Stomach (tissue), 9 donors: ENCODE measurements around the gene RETREG1. TPM values are rescaled to one million over a fixed set of nuclear protein-coding genes. Genes with fewer than 3 reads are reported as not detected.

ENCODE experiments used
- DNase-seq, 2 donors: peaks; one replicate each; pipeline versions ENCODE4 v3.0.0 to v3.0.0-alpha.2; 2013 to 2019
- H3K27ac ChIP-seq, 5 donors: fragments of 200-600 bp in 4 of 5; sonication (generic) in 4 of 5; one replicate each; pipeline ENCODE4 v1.5.1; 2013 to 2019; ENCODE audit warnings: mild to moderate bottlenecking in 1 of 5, moderate library complexity in 1 of 5
- H3K27me3 ChIP-seq, 3 donors: fragments of 200-600 bp; sonication (generic); one replicate each; pipeline ENCODE4 v1.5.1; 2017 to 2019; ENCODE audit warnings: mixed run types in 1 of 3
- H3K36me3 ChIP-seq, 4 donors: fragments of 200-600 bp; sonication (generic); 1 replicate in 3 of 4; 2 replicates in 1 of 4; pipeline ENCODE4 v1.5.1; 2016 to 2019
- H3K4me1 ChIP-seq, 4 donors: fragments of 200-600 bp; sonication (generic); one replicate each; pipeline ENCODE4 v1.5.1; 2016 to 2019
- H3K4me3 ChIP-seq, 4 donors: fragments of 200-600 bp; sonication (generic) in 3 of 4; one replicate each; pipeline ENCODE4 v1.5.1; 2016 to 2019; ENCODE audit warnings: mild to moderate bottlenecking in 1 of 4
- H3K9me3 ChIP-seq, 4 donors: fragments of 200-600 bp; sonication (generic); one replicate each; pipeline ENCODE4 v1.5.1; 2016 to 2019
- EP300 ChIP-seq: sonication (generic); formaldehyde crosslinking; IDR thresholded peaks from one replicate; pipeline ENCODE4 v1.6.1; 2017; ENCODE audit warnings: antibody characterized with exemption
- POLR2A ChIP-seq, 4 donors: fragments of 450-650 bp; IDR thresholded peaks; one replicate each; pipeline ENCODE4 v1.6.1; 2016; ENCODE audit warnings: antibody characterized with exemption in 4 of 4, control low read depth in 2 of 4, mild to moderate bottlenecking in 1 of 4, moderate library complexity in 1 of 4
- POLR2AphosphoS5 ChIP-seq, 3 donors: sonication (generic); formaldehyde crosslinking; IDR thresholded peaks; one replicate each; pipeline ENCODE4 v1.6.1; 2016; ENCODE audit warnings: antibody characterized with exemption in 3 of 3
- WGBS, 5 donors: extraction: QIAGEN DNeasy Blood & Tissue Kit in 3 of 5; methylation state at CpG; one replicate each; pipeline versions ENCODE4 v1.1.5 to v1.1.7; 2013 to 2018; 5-methylcytosine and 5-hydroxymethylcytosine counted together
- intact Hi-C: fragments of 100-400 bp; cut with DNase I; formaldehyde crosslinking; loops from one replicate; pipeline ENCODE4 v1.15.1; 2023; ENCODE audit warnings: low total_unique reads
- polyA plus RNA-seq, 3 donors: library from polyadenylated mRNA; stranded (reverse); fragments of 200-250 nt; gene quantifications; one replicate each; pipeline ENCODE4 v1.2.3, GENCODE V29; 2013
- total RNA-seq, 5 donors: library from RNA; depleted of rRNA; stranded (reverse); fragments of >200 nt; gene quantifications; one replicate each; pipeline versions ENCODE4 v1.1.0 to v1.2.3, GENCODE V29; 2014 to 2016
- TF ChIP-seq, protein P1 (sequence below), 7 experiments: fragments of 450-650 bp in 4 of 7; fragments of 200-600 bp in 3 of 7; sonication (generic) in 3 of 7; IDR thresholded peaks; one replicate each; pipeline ENCODE4 v1.5.1; 2016 to 2019; ENCODE audit warnings: antibody characterized with exemption in 7 of 7, control low read depth in 2 of 7, mild to moderate bottlenecking in 1 of 7
- donor health status: healthy with polysubstance abuse.
- donor health status: Bipolar disorder and iron deficiency.
- donor health status: healthy.

Gene RETREG1
- total and polyA plus RNA-seq, 8 donors = 7.1 to 71.2 (median 23.9) TPM

DNA sequence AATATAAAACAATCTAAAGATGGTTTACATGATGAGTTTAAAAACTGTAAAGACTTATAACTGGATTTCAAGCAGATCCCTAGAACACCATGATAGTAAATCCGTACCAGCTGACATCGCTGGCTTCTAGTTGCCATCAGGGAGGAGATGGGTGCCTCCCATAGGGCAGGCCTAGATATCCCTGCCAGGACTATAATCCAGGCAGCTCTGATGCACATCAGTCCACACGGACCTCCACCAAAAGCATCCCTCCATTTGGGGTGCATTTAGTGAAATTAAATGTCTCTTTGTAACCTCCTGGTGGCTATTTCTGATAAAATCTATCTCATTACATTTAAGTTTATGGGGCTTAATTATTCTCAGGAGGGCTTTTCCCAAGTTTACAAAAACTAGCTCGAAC, 45.8 kb downstream of the RETREG1 start:
- H3K4me3 ChIP-seq = no peak overlapping the region
- no peak overlapping the region for H3K27ac ChIP-seq
- no peaks in the 10 kb centered on the region for H3K36me3 ChIP-seq
- intact Hi-C loops = no loop called here
- H3K4me1 ChIP-seq = peaks cover 0 to 16% (median 2%) of the 10 kb centered on the region in 4 donors
- H3K9me3 ChIP-seq = no peaks in the 10 kb centered on the region
- no peak for DNase-seq
- 74 to 88% (median 80%) methylated on average over 4 of the region's 4 CpGs for WGBS, 5 donors
- TF ChIP-seq POLR2A (IDR thresholded peaks at IDR 0.05) (no peak), POLR2AphosphoS5 (IDR thresholded peaks at IDR 0.05) (no peak), EP300 (no peak)
- TF ChIP-seq, protein P1, sequence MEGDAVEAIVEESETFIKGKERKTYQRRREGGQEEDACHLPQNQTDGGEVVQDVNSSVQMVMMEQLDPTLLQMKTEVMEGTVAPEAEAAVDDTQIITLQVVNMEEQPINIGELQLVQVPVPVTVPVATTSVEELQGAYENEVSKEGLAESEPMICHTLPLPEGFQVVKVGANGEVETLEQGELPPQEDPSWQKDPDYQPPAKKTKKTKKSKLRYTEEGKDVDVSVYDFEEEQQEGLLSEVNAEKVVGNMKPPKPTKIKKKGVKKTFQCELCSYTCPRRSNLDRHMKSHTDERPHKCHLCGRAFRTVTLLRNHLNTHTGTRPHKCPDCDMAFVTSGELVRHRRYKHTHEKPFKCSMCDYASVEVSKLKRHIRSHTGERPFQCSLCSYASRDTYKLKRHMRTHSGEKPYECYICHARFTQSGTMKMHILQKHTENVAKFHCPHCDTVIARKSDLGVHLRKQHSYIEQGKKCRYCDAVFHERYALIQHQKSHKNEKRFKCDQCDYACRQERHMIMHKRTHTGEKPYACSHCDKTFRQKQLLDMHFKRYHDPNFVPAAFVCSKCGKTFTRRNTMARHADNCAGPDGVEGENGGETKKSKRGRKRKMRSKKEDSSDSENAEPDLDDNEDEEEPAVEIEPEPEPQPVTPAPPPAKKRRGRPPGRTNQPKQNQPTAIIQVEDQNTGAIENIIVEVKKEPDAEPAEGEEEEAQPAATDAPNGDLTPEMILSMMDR (IDR thresholded peaks at IDR 0.05) = no peak
- no peaks in the 10 kb centered on the region for H3K27me3 ChIP-seq

DNA sequence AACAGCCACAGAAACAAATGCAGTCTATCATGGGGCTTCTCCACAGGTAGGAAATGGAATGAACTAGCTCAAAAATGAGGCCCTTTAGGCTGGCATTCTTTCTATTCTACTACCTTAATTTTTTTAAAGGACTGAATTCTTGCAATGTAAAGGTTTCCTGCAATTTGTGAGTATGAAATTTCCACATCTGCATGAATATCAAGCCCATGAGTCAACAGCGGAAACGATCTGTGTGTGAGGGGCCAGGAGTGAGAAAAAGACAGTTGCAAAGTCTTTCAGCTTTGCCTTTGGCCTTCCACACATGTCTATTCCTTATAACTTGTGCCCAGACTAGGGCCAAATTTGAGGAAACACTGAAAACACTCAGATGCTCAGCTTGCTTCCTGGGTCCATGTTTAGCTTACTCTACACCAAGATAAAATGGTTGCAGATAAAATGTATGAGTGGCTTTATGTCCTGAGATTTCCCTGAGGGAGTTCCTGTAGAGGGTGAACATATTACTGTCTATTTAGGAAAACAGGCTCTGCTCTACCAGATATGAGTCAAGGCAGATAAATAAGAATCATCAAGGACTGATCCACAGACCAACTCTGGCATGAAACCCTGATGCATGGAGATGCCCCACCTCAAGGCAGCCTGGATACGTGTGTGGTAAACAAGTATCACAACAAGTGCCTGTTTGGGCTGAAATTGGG, 46.5 kb downstream of the RETREG1 start:
- intact Hi-C loops = no loop called here
- WGBS, 5 donors = 69 to 91% (median 77%) methylated on average over 3 of the region's 3 CpGs

DNA sequence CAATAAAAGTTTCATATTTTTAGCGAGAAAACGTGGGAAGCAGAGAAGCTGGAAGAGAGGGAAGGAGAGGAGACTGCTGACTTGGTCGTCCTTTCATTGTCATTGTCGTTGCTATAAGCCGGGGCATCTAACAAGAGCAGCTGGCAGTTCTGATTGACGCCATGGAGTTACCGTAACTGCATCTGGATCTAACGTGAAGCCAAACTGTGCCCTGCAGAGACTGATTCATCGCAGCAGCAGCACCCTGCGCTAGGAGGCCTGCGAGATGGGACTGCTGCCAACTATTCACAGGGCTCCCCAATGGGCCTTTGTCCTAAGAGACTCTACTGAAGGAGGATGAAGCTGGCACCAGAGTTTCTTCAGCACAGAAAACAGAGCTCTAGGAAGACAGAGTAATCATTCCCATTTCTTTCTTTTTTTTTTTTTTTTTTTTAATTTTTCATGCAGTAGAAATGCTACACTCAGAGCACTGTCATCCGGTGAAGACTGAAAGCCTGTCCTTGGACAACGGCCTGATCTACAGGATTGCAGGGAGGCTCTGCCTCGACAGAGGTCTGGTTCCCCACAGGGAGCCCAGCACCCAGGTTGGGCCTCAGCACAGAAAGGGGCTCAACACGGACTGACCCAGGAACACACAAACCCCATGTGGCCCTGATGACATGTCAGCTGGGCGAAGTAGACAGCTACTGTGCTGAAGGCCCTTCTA, 47.8 kb downstream of the RETREG1 start:
- Histone ChIP-seq H3K9me3 (no peaks in the 10 kb centered on the region), H3K4me3 (no peak overlapping the region), H3K27ac (no peak overlapping the region), H3K4me1 (peaks cover 0 to 9% (median 2%) of the 10 kb centered on the region in 4 donors), H3K36me3 (no peaks in the 10 kb centered on the region), H3K27me3 (no peaks in the 10 kb centered on the region)
- WGBS, 5 donors = 63 to 71% (median 65%) methylated on average over 15 to 16 of the region's 16 CpGs
- TF ChIP-seq EP300 (no peak), POLR2AphosphoS5 (IDR thresholded peaks at IDR 0.05) (peak in 1 of 3 donors; percentile 38), POLR2A (IDR thresholded peaks at IDR 0.05) (no peak)
- TF ChIP-seq, protein P1 (IDR thresholded peaks at IDR 0.05) = no peak
- intact Hi-C loops = no loop called here
- peak; percentile 45 to 75 for DNase-seq

More for the DNA sequence above, 46.5 kb downstream of the RETREG1 start:
- H3K4me3 ChIP-seq = no peak overlapping the region
- H3K36me3 ChIP-seq = no peaks in the 10 kb centered on the region
- H3K27ac ChIP-seq = no peak overlapping the region
- no peak for TF ChIP-seq POLR2A (IDR thresholded peaks at IDR 0.05)
- TF ChIP-seq EP300 = no peak
- TF ChIP-seq POLR2AphosphoS5 (IDR thresholded peaks at IDR 0.05) = no peak
- TF ChIP-seq, protein P1 (IDR thresholded peaks at IDR 0.05) = no peak
- H3K9me3 ChIP-seq = no peaks in the 10 kb centered on the region
- H3K27me3 ChIP-seq = no peaks in the 10 kb centered on the region
- no peak for DNase-seq
- peaks cover 0 to 16% (median 2%) of the 10 kb centered on the region in 4 donors for H3K4me1 ChIP-seq

DNA sequence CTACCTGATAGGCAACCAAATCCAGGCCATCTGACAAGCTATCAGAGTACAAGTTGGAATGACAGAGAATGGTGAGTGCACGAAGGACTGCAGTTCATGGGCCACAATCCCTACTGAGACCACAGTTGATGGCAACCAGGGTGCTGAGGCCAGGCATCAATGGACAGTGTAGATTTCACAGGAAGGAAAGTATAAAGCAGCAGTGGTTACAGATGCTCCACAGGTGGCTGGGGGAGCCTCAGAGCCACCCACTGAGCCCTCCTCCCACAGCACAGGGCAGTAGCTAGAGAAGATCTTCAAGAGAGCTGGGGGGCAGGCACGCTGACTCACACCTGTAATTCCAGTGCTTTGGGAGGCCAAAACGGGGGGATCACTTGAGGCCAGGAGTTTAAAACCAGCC, 49.4 kb downstream of the RETREG1 start:
- TF ChIP-seq POLR2A (IDR thresholded peaks at IDR 0.05) = no peak
- TF ChIP-seq, protein P1 (IDR thresholded peaks at IDR 0.05) = no peak
- TF ChIP-seq POLR2AphosphoS5 (IDR thresholded peaks at IDR 0.05) = no peak
- no peak for TF ChIP-seq EP300
- Histone ChIP-seq H3K9me3 (no peaks in the 10 kb centered on the region), H3K36me3 (no peaks in the 10 kb centered on the region), H3K4me1 (no peaks in the 10 kb centered on the region), H3K27ac (no peak overlapping the region), H3K4me3 (no peak overlapping the region), H3K27me3 (no peaks in the 10 kb centered on the region)
- intact Hi-C loops = no loop called here
- whole genome bisulfite sequencing, 5 donors = 90 to 95% (median 91%) methylated on average over 3 of the region's 3 CpGs
- no peak for DNase-seq
